Middle frontal gyrus (tissue), 1 donor: ENCODE measurements around the gene SH2D1B.
"Not testable (repeated sequence)": the region's sequence is repeated elsewhere in the genome, so short reads cannot be mapped to it uniquely, and the experiment has no call there.

Source experiments
- DNase-seq: peaks from one replicate; pipeline ENCODE4 v3.0.0-alpha.2; 2015; ENCODE audit warnings: low spot score; ENCODE audit errors: extremely low spot score

Gene SH2D1B

DNA sequence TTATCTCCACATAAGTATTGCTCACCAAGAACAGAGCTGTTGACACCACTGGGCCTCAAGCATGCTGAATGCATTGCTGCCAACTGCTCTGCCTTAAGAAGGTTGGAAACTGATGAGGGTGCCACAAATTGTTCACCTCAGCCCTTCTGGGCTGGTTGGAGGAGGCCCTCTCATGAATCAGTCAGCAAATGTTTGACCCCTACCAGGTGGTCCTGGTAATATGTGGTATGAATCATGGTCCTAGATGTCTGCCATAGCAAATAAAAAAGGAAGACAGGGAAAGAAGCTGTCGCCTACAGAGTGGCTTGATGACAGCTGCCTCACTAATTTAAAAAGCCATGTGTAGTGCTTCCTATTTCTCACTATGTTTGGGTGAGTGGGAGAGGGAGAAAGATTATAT is 47.4 kb downstream of the SH2D1B start:
- DNase-seq = no peak

DNA sequence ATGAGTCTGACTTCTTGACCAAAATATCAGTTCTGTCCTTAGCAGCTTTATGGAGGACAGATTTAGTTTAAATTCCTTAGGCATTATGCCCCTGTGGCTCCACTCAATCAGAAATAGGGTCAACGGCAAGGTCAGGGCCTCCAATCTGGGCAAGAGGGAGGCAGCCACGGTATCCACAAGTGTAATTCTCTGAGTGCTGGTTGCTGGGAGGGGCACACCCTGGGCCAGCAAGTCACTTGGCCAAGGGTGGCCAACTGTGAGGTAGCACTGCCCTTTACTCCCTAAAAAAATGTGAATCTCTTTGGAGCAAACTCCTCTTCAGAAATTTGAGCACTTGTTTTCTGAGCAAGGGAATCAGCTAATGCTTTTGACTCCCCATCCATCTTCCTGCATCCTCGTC is 48.1 kb downstream of the SH2D1B start:
- DNase-seq = no peak

DNA sequence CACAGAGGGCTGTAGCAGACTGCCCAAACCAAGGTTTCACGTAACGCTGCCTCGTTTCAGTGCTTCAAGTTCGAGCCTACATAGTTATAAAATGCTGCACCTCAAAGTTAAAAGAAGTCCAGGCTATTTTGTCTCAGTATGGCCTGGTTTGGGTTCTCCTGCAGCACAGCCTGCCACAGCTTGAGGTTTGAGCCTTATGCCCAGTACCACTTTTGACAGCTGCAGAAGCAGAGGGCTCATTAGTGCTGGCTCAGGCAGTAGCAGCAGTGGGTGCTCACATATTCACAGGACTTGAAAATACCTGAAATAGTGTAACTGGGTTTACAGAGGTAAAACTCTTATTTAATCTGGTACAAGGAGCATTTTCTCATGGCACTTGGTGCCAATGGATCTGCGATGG is 50.6 kb downstream of the SH2D1B start:
- no peak for DNase-seq

DNA sequence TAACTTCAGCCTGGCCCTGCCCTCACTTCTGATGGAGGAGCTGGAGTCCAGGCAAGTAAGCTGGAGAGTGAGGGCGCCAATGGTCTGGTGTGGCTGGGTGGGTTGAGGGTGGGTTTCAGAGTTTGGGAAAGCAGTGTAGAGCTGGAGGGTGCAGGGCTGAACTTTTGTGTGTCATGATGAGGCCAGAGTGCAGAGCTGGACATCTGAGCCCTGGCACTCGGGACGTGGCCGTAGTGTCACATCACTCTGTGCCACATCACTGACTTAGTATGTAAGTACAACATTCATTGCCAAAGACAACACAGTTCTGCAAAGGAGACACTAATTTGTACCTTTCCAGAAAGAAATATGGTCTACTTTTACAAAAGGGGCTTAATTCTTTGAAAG is 51.1 kb downstream of the SH2D1B start:
- DNase-seq = no peak

DNA sequence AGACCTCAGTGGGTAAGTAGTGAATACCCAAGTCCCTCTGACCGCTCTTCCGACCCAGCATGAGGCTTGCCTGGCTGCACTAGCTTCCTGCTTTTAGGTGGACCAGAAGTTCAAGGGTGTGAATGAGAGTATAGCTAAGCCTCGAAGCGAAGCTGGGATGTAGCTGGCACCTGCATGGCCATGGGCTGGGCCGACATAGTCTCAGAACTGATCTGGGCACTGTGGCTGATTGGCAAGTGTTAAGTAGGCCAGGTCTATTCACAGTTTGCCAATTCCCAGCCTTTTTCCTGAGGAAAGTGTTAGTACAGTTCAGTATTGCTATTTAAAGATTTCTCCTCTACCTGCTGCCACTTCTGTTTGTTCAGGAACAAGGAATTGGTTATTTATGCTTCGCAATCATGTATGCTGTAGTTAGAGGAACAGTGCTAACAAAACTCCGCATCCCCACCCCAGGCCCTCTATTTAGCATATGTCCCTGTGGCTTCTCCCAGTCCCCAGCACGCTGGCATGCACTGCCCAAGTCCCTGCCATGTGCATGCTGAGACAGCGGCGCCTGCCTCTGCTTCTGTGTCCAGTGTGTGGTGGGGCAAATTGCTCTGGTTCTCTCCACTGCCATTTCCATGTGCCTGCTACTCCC is 51.6 kb downstream of the SH2D1B start:
- no peak for DNase-seq

DNA sequence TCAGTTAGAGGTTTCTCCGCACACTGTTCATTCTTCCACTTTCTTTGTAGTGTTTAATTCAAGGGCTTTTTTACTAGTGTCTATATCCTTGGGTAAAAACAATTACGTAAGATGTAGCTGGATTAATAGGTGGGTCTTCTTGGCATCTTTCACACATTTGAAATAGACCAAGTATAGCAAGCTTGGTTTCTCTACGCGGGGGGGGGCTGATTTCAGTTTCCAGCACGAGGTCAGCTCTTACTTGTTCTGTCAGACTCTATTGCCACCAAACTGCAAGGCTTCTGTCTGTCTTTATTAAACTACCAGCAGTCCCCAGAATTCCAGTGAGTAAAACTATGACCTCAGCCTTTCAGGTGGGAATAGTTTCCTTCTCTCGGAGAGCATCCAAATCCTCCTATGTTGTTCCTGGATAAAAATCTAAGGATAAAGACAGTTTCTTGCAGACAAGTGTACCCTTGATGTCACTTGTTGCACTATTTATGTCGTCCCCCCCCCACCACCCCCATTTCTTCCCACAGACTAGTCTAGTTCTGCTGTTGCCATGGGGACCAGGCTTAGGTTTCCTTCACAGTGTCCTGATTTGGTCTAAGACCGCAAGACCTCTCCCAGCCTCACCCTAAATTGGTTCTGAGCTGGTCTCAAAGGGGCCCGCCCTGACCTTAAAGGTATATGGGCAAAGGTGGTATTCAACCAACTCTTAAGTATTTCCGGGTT is 52.3 kb downstream of the SH2D1B start:
- no peak for DNase-seq

DNA sequence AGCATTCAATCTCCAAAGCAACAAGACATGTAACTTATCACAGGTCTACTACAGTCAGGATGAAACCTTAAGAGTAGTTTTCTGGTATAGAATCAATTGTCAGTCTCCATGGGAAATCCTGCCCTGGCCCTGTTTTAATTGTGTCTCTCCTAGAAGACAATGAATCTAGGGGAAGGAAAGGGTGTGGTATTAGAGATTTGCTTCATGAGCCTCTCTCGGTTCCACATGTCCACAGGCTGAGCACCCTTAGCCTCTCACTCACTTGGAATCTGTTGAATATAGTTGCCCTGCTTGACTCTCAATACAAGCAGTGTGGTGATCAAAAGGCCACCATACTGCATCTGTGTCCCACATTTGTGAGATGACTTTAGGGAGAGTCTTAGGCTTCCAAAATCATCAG is 53.0 kb downstream of the SH2D1B start:
- DNase-seq = no peak

DNA sequence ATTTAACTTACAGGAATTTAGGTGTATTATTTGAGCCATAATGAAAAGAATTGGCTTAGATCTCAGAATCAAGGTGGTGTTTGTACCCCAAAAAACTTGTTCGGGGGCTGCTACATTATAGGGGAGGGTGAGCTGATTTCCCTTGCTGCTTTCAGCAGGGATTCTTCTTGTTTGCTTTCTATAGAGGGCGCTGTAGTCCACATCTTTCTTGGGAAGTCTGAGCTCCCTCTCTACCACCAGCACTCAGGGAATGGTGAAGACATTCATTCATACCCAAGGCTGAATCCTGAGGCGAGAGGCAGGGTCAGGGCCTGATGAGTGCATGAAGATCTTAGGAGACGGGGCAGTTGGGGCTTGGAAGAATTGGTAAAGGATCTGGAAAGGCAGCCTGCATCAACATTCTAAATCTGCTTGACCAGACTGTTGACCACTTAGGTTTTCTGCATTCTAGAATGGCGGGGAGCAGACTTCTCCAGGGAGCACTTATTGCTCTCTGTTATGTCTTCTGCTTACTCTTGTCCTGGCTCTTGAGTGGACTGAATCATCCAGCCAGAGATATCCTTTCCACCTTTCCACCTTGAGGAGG is 54.2 kb downstream of the SH2D1B start:
- no peak for DNase-seq

DNA sequence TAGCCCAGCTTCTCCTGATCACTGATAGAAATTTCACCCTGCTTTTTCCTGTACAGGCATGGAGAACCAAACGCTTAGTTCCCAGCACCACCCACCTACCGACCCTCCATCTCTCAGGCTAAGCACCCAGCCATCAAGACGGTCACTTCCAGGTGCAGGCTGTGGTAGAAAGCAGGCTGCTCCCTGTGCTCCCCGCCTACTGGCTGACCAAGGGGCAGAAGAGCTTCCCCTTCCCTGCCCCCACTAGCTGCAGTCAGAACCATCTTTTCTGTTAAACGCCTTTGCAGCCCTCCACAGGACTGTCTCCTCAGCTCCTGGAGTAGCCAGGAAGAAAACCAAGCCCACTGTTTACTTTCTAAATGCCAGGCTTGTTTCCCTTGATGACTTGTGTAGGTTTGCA is 58.2 kb downstream of the SH2D1B start:
- no peak for DNase-seq

DNA sequence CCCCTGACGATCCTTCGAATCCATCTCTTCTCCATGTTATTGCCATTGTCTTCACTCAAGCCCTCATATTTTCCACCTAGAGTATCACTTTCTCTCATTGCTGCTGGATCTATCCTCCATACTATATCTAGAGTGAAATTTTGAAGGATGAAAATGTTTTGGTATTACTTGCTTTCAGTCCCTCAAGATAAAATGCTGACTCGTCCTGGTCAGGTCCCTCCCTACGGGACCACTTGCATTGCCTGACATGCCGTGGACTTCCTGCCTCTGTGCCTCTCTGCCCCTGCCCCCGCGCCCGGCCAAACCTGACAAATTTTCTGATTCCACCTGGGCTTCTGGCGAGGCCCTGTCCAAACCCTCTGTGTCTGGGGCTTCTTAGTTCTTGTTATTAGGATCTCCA is 58.9 kb downstream of the SH2D1B start:
- no peak for DNase-seq

DNA sequence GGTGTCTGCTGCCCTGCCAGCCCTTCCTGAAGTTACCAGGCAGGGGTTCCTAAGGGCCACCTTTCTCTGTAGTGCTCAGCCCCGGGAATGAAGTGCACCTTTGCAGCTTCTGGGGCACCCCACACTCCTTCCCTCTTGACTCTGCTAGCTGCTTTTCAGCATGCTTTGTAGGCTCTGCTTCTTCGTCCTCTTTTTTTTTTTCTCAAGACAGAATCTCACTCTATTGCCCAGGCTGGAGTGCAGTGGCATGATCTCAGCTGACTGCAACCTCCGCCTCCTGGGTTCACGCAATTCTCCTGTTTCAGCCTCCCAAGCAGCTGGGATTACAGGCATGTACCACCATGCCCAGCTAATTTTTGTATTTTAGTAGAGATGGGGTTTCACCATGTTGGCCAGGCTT is 60.1 kb downstream of the SH2D1B start:
- DNase-seq = not testable (repeated sequence)

DNA sequence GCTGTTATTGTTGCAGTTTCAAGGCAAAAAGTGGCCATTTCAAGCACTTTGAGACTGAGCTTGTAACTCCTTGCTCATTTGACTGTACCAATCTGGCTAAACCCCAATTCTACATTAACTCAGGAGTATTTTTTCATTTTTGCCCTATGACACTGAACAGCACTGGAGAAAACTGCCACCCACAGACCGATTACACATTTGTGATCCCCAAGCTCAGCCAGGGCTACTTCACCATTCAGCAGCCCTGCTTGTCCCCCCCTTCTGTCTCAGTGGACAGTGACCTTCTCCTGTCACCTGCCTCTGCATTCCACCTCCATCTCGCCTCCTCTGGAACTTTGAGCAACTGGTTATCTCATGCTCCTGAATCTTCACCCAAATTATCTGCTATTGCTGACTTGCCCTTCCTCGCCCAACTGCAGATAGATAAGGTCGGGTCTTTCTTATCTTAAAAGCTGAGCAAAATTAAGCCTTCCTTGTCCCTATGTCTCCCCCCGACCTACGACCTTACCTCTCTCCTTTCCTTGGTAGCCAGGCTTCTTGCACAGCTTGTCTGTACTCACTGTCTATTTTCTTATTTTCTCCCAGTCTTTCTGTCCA is 60.6 kb downstream of the SH2D1B start:
- no peak for DNase-seq

DNA sequence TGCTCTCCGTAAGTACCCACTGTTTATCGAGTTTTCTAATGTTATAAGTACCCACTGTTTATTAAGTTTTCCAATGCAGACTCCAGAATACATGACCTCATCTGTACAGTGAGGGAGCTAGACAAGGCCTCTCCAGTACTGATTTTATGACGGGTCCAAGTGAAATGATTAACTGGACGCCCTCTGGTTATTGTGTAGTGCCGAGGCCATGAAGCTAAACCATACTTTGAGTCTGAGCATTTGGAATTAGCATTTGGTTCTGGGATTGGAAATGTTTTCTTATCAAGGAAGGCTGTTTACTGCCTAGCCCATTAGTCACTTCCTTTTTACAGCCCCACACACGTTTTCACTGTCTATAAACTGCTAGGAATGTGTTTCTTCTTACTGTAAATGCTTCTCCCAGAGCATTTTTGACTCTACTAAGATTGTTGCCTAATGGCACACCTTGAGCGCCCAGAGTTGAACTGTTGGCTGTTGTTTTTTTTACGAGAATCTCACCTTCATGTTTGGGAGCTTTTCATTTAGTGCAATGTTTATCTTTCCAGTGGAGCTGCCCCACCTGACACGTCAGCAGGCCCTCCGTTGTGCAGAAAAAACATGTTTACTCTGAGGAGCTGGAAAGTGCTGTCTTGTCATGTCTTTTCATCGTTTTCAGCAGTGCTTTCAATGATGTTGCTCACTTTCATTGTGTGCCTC is 62.2 kb downstream of the SH2D1B start:
- DNase-seq = no peak

DNA sequence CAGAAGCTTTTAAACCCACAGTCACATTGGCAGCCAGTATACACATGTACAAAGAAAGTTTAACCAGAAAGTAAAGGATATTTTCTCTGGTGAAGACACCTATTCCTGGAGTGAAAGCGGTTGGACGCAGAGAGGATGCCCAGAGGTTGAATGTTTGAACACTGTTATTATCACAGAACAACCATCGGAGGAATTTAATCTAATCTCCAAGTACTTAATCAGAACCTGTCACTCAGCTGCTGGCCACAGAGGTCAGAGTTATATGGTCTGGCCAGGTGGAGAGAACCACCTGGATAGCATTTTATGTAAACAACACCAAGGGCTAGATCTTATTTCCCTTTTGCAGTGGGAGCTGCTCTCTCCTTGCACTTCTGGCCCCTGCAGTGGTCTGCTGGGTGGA is 64.7 kb downstream of the SH2D1B start:
- no peak for DNase-seq
